HTERT RPE-1 (cell line): ENCODE measurements around the gene ATP23.

Source experiments
- in situ Hi-C: fragments of 300-500 bp; cut with MboI; formaldehyde crosslinking; loops from 4 replicates; pipeline ENCODE4 v1.14.3; 2020; ENCODE audit warnings: low sequenced_read_pairs

Gene ATP23

DNA sequence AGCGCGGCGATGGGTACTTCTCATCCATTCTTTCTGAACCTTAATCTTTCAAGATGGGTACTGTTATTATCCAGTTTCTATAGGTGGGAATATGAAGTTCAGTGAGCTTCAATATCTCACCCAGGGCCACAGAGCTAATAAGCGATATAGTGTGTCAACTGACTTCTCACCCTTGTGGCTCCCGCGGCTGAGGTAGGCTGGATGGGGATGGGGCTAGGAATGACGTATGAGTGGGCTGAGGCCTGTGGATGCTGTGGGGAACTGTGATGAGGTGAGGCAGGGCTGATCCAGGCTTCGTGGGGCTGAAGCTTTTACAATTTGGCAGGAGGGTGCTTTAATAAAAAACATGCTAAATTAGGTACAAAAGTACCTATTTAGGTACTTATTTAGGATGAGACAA is 32.9 kb upstream of the ATP23 start:
- in situ Hi-C loops = no loop called here

GRCh38 chr12:57909056-57909455 is 32.3 kb upstream of the ATP23 start:
- in situ Hi-C loops = no loop called here

DNA sequence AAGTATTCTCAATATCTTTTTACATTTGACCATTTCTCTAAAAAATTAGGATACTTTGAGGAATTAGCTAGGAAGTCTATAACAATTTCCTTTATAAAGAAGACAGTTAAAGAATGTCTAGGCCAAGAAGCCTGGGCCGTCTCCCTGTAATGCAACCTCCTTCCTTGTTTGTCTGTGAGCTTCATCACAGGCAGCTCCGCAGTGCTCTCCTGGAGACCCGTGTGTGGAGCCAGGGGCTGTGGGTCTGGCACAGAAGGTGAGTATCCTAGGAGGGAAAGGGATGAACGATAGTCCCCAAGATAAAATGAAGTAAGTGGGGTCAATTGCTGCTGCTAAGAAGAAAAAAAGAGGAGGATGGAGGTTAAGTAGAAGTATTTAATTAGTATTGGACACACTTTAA is 31.8 kb upstream of the ATP23 start:
- in situ Hi-C loops = no loop called here

- in situ Hi-C loops = no loop called here
These were observed 23.2 kb upstream of the ATP23 start for GRCh38 chr12:57918147-57918546.

GRCh38 chr12:57927086-57927485 is 14.3 kb upstream of the ATP23 start:
- in situ Hi-C loops = no loop called here

GRCh38 chr12:57929092-57929830 is 12.1 kb upstream of the ATP23 start:
- in situ Hi-C loops = no loop called here

- in situ Hi-C loops = no loop called here
These were observed 6.5 kb upstream of the ATP23 start for GRCh38 chr12:57934819-57935218.

- in situ Hi-C loops = no loop called here
These were observed 6.0 kb upstream of the ATP23 start for GRCh38 chr12:57935331-57935730.

DNA sequence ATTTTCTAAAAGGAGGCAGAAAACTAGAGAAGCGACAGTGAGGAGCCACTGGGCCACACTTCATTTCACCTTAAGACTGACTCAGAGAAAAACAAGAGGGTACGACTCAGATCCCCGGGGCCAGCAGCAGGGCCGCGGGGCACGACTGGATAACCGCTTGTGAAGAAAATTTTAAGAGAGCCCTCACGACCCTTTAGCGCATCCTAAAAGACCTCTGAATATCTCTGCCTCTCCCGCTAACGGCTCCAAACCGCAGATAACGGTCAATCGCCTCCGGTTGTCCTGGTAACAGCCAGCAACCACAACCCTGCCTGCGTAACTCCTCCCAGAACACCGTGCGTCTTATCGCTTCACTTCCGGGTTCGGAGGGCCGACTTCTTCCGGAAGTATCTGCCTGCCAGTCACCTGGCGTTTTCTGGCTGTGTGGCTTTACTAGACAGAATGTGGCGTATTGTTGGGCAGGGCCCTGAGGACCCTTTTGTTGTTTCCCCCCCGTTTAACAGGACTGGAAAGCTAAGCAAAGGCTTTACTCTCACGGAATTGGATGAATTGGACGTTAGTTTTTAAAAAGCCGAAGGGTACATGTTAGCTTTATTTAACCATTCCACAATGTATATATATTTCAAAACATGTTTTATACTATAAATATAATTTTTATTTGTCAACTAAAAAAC is 5.4 kb upstream of the ATP23 start:
- in situ Hi-C loops = no loop called here

DNA sequence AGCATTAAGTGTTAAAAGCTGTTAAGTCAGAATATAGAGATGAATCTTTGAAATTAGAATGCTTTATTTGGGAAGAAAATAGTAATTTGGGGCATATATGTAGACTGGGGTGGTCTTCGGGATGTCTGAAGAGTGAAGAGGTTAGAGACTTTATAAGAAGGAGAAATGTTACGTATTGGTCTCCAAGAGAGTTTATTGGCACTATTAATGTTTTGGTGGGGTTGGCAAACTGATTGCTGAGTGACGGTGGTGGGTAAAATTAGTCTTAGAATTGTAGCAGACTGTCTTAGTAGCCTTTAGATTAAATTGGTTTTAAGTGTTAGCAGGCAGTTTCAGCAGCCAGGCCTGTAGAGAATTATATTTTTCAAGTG is 4.9 kb upstream of the ATP23 start:
- in situ Hi-C loops = no loop called here

DNA sequence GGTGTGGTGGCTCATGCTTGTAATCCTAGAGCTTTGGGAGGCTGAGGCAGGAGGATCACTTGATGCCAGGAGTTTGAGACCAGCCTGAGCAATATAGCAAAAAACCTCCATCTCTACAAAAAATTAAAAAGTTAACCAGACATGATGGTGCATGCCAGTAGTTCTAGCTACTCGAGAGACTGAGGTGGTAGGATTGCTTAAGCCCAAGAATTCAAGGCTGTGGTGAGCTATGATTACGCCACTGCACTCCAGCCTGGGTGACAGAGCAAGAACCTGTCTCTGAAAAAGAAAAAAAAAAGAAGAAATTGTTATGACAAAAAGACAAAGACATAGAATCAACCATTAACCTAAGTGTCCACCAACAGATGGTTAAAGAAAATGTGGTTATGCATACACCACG is 2.1 kb upstream of the ATP23 start:
- in situ Hi-C loops = no loop called here

GRCh38 chr12:57940052-57940914 is 1.1 kb upstream of the ATP23 start:
- in situ Hi-C loops = no loop called here

GRCh38 chr12:57940915-57941164 is 527 bp upstream of the ATP23 start:
- in situ Hi-C loops = no loop called here

DNA sequence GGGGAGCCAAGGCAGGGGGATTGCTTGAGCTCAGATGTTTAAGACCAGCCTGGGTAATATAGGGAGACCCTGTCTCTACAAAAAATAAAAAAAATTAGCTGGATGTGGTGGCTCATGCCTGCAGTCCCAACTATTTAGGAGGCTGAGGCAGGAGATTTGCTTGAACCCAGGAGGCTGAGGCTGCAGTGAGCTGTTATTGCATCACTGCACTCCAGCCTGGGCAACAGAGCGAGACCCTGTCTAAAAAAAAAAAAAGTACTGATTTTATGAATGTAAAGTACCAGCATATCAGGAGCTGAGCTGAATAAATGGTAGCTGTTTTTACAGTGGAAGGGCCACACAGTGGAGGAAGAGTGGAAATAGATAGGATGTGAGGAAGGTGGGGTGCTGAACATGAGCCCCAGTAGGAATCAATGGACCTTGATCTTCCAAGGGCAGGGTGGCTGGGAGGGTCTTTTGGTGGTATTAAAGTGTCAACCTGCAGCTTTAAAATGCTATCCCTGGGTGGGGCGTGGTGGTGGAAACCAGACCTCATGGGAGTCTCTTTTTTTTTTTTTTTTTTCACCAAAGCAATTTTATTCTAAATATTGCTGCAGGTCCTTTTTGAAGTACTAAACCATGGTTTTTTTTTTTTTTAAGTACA is 2.2 kb downstream of the ATP23 start:
- in situ Hi-C loops = no loop called here

GRCh38 chr12:57944313-57945023 is 3.1 kb downstream of the ATP23 start:
- in situ Hi-C loops = no loop called here

DNA sequence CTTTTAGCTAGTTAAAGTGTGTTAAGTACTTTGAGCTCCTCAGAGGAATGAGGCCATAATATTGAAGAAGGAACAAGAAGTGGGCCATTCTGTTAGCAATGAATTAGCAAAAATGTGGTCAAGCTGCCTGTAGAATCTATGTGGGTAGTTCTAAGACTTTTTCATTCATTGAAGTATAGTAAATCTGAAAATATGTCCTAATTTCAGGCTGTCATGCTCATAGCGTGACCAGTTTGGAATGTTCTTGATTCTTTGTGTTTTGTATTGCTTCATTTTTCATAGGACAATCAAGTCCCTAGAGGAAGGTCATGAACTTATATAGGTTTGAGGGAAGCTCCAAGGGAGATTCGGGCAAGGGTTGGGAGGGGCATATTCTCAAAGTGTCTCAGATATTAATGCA is 11.4 kb downstream of the ATP23 start:
- in situ Hi-C loops = no loop called here

- in situ Hi-C loops = no loop called here
These were observed 13.4 kb downstream of the ATP23 start for GRCh38 chr12:57954768-57955167.

GRCh38 chr12:57958061-57958657 is 16.8 kb downstream of the ATP23 start:
- in situ Hi-C loops = no loop called here

DNA sequence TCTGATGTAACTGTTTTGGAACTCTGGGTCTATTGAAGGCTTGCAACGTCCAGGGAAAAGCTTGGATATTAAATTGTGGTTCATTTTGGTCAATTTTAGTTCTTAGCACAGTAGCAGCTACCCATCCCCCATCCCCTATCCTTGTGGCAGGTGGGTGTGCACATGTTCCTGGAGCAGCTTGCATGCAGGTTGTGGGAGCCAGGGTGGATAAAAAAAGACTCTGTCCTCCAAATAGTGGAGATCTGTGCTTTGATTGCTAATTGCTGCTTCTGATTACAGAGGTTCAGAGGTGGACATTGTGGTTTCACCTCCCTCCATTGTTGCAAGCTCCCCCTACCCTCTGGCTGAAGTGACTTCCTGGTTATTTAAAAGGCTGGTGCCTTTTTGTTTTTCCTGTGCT is 23.1 kb downstream of the ATP23 start:
- in situ Hi-C loops = no loop called here

GRCh38 chr12:57965766-57966165 is 24.4 kb downstream of the ATP23 start:
- in situ Hi-C loops = no loop called here

DNA sequence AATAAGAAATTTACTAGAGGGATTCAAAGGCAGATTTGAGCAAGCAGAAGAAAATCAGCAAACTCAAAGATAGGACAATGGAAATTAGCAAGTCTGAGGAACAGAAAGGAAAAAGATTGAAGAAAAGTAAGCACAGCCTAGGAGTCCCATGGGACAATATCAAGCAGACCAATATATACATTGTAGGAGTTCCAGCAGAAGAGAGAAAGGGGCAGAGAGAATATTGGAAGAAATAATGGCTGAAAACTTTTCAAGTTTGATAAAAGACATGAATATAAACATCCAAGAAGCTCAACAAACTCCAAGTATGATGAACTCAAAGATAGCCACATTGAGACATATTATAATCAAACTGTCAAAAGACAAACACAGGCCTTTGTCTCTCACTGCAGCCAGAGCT is 25.2 kb downstream of the ATP23 start:
- in situ Hi-C loops = no loop called here
